ENCODE data around the gene JUP.

JUP gene

DNA sequence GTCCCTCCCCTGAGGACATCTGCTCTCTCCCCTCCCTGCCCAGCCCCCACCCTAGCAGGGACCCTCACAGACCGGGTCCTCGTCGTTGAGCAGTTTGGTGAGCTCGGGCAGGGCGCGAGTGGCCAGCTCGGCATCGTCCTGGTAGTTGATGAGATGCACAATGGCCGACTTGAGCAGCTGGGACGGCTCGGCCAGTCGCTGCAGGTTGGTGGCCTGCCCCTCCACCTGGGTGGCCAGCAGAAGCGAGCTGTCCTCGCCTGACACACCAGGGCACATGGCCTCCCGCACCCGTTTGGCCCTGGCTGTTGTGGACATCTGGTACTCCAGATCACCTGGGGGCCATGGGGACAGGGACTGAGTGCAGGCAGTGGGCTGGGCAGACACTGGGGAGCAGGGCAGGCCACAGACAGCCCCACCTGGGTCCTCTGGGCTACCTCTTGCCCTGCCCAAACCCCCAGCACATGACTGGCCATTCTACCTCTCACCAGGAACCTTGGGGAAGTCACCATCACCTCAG is 17.1 kb downstream of the JUP start:
- Histone ChIP-seq H3K36me3 (ENCODE audit: control insufficient read depth, insufficient read depth, low read length) (peaks cover 31% of the 10 kb centered on the region), H3K27me3 (ENCODE audit: control insufficient read depth, insufficient read depth, low read length) (no peaks in the 10 kb centered on the region), H3K4me1 (ENCODE audit: control insufficient read depth, insufficient read depth, low read length) (peaks cover 15% of the 10 kb centered on the region), H3K9me3 (ENCODE audit: control insufficient read depth, insufficient read depth, low read length) (no peaks in the 10 kb centered on the region), H3K4me3 (ENCODE audit: low read length) (no peak overlapping the region), H3K27ac (ENCODE audit: low read length) (no peak overlapping the region)
- no CpG with 5 or more reads among the region's 16 CpGs for WGBS (ENCODE audit: insufficient coverage, insufficient read length)
- no peak for DNase-seq (ENCODE audit: low read depth, low spot score)

DNA sequence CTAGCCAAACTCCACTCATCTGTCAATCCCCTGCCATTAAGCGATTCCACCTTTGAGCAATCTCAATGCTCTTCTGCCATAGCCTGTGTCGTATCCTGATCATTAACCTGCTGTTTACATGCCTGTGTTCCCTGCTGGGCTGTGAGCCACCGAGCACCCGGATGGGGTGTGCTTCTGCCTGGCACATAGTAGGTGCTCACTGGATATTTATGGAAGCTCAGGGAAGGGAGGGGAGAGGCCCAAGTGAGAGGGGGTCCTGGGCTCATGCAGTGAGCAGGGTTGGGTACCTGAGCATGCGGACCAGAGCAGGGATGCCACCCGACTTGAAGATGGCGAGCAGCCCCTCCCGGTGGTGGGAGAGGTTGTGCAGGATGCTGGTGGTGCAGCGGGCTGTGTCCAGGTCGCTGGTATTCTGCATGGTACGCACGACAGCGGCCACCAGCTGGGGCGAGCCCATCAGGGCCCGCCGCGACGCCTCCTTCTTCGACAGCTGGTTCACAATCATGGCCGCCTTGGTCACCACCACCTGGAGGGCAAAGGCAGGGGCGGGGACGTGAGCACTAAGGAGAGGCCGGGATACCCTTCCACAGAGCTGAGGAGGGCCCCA is 17.7 kb downstream of the JUP start:
- WGBS (ENCODE audit: insufficient coverage, insufficient read length): no CpG with 5 or more reads among the region's 23 CpGs

GRCh38 chr17:41767324-41768042 is 19.0 kb downstream of the JUP start:
- no CpG with 5 or more reads among the region's 18 CpGs for WGBS (ENCODE audit: insufficient coverage, insufficient read length)
- Histone ChIP-seq H3K9me3 (ENCODE audit: control insufficient read depth, insufficient read depth, low read length) (no peaks in the 10 kb centered on the region), H3K27me3 (ENCODE audit: control insufficient read depth, insufficient read depth, low read length) (no peaks in the 10 kb centered on the region), H3K4me3 (ENCODE audit: low read length) (no peak overlapping the region), H3K36me3 (ENCODE audit: control insufficient read depth, insufficient read depth, low read length) (peaks cover 46% of the 10 kb centered on the region), H3K27ac (ENCODE audit: low read length) (no peak overlapping the region), H3K4me1 (ENCODE audit: control insufficient read depth, insufficient read depth, low read length) (peaks cover 5% of the 10 kb centered on the region)
- no peak for DNase-seq (ENCODE audit: low read depth, low spot score)

More for the DNA sequence above, 17.7 kb downstream of the JUP start:
- no peak for DNase-seq (ENCODE audit: low read depth, low spot score)
- Histone ChIP-seq H3K27ac (ENCODE audit: low read length) (no peak overlapping the region), H3K36me3 (ENCODE audit: control insufficient read depth, insufficient read depth, low read length) (peaks cover 34% of the 10 kb centered on the region), H3K4me1 (ENCODE audit: control insufficient read depth, insufficient read depth, low read length) (peaks cover 14% of the 10 kb centered on the region), H3K4me3 (ENCODE audit: low read length) (no peak overlapping the region), H3K27me3 (ENCODE audit: control insufficient read depth, insufficient read depth, low read length) (no peaks in the 10 kb centered on the region), H3K9me3 (ENCODE audit: control insufficient read depth, insufficient read depth, low read length) (no peaks in the 10 kb centered on the region)

DNA sequence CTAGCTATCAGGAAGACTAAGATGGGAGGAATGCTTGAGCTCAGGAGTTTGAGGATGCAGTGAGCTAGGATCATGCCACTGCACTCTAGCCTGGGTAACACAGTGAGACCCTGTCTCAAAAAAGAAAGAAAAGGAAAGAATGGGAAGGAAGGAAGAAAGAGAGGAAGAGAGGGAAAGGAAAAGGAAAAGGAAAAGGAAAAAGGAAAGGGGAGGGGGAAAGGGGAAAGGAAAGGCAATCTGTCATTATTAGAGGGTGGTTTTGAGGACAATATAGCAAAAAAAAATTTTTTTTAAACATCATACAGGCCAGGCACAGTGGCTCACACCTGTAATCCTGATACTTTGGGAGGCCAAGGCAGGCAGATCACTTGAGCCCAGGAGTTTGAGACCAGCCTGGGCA is 20.4 kb downstream of the JUP start:
- Histone ChIP-seq H3K4me1 (ENCODE audit: control insufficient read depth, insufficient read depth, low read length) (no peaks in the 10 kb centered on the region), H3K27ac (ENCODE audit: low read length) (no peak overlapping the region), H3K4me3 (ENCODE audit: low read length) (no peak overlapping the region), H3K27me3 (ENCODE audit: control insufficient read depth, insufficient read depth, low read length) (no peaks in the 10 kb centered on the region), H3K9me3 (ENCODE audit: control insufficient read depth, insufficient read depth, low read length) (no peaks in the 10 kb centered on the region), H3K36me3 (ENCODE audit: control insufficient read depth, insufficient read depth, low read length) (peaks cover 48% of the 10 kb centered on the region)
- DNase-seq (ENCODE audit: low read depth, low spot score): no peak

DNA sequence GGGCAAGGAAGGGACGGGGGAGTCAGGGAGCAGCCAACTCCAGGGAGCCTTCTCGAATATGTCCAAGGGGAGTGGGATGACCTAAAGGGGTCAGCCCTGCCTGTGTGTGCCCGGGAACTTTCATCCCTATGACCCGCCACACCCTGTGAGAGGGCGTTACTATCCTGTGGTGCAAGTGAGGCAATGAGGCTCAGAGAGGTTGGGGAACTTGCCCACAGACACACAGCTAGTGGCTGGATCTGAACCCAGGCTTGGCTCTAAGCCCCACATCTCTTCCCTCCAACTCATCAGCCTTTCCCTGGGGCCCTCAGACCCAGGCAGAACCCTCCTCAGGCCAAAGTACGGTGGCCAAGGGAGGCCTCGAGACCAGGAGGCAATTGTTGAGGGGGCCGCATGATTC is 23.2 kb downstream of the JUP start:
- H3K9me3 ChIP-seq (ENCODE audit: control insufficient read depth, insufficient read depth, low read length): no peaks in the 10 kb centered on the region
- H3K4me1 ChIP-seq (ENCODE audit: control insufficient read depth, insufficient read depth, low read length): no peaks in the 10 kb centered on the region
- H3K36me3 ChIP-seq (ENCODE audit: control insufficient read depth, insufficient read depth, low read length): peaks cover 47% of the 10 kb centered on the region
- H3K4me3 ChIP-seq (ENCODE audit: low read length): no peak overlapping the region
- no peak overlapping the region for H3K27ac ChIP-seq (ENCODE audit: low read length)
- H3K27me3 ChIP-seq (ENCODE audit: control insufficient read depth, insufficient read depth, low read length): no peaks in the 10 kb centered on the region
- DNase-seq (ENCODE audit: low read depth, low spot score): no peak
- WGBS (ENCODE audit: insufficient coverage, insufficient read length): no CpG with 5 or more reads among the region's 8 CpGs

DNA sequence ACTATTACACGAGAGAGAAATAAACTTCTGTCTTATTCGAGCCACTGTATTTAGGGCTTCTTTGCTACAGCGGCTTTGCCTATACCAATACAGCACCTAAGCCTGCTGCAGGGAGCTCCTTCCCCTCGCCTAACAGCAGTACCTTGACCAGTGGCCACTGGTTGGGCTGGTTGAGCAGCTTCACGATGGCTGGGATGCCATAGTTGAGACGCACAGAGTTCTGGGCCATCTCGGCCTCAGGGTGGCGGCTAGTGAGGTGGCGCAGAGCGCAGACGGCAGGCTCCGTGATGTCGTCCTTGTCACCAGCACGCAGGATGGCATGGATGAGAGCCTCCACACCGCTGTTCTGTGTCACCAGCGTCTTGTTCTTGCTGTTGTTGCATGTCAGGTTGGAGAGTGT is 23.7 kb downstream of the JUP start:
- no CpG with 5 or more reads among the region's 16 CpGs for WGBS (ENCODE audit: insufficient coverage, insufficient read length)
- H3K36me3 ChIP-seq (ENCODE audit: control insufficient read depth, insufficient read depth, low read length): peaks cover 49% of the 10 kb centered on the region
- DNase-seq (ENCODE audit: low read depth, low spot score): no peak

DNA sequence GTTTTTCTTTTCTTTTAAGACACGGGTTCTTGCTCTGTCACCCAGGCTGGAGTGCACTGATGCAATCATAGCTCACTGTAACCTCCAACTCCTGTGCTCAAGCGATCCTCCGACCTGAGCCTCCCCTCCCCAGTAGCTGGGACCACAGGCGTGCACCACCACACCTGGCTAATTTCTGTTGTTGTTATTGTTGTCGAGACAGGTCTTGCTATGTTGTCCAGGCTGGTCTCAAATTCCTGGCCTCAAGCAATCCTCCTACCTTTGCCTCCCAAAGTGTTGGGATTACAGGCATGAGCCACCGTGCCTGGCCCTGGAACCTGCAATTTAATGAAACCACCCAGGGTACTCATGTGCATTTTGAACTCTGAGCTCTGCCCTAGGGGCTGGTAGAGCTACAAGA is 24.1 kb downstream of the JUP start:
- Histone ChIP-seq H3K27ac (ENCODE audit: low read length) (no peak overlapping the region), H3K4me3 (ENCODE audit: low read length) (no peak overlapping the region), H3K27me3 (ENCODE audit: control insufficient read depth, insufficient read depth, low read length) (no peaks in the 10 kb centered on the region), H3K9me3 (ENCODE audit: control insufficient read depth, insufficient read depth, low read length) (no peaks in the 10 kb centered on the region), H3K36me3 (ENCODE audit: control insufficient read depth, insufficient read depth, low read length) (peaks cover 48% of the 10 kb centered on the region), H3K4me1 (ENCODE audit: control insufficient read depth, insufficient read depth, low read length) (no peaks in the 10 kb centered on the region)
- WGBS (ENCODE audit: insufficient coverage, insufficient read length): no CpG with 5 or more reads among the region's 6 CpGs
- no peak for DNase-seq (ENCODE audit: low read depth, low spot score)

More for the DNA sequence above, 23.7 kb downstream of the JUP start:
- H3K4me1 ChIP-seq (ENCODE audit: control insufficient read depth, insufficient read depth, low read length): no peaks in the 10 kb centered on the region
- no peaks in the 10 kb centered on the region for H3K27me3 ChIP-seq (ENCODE audit: control insufficient read depth, insufficient read depth, low read length)
- H3K27ac ChIP-seq (ENCODE audit: low read length): no peak overlapping the region
- no peaks in the 10 kb centered on the region for H3K9me3 ChIP-seq (ENCODE audit: control insufficient read depth, insufficient read depth, low read length)
- H3K4me3 ChIP-seq (ENCODE audit: low read length): no peak overlapping the region

- Histone ChIP-seq H3K36me3 (ENCODE audit: control insufficient read depth, insufficient read depth, low read length) (peaks cover 50% of the 10 kb centered on the region), H3K27me3 (ENCODE audit: control insufficient read depth, insufficient read depth, low read length) (no peaks in the 10 kb centered on the region), H3K4me1 (ENCODE audit: control insufficient read depth, insufficient read depth, low read length) (no peaks in the 10 kb centered on the region), H3K4me3 (ENCODE audit: low read length) (no peak overlapping the region), H3K27ac (ENCODE audit: low read length) (no peak overlapping the region), H3K9me3 (ENCODE audit: control insufficient read depth, insufficient read depth, low read length) (no peaks in the 10 kb centered on the region)
- WGBS (ENCODE audit: insufficient coverage, insufficient read length): no CpG with 5 or more reads among the region's 6 CpGs
- no peak for DNase-seq (ENCODE audit: low read depth, low spot score)
These were observed 25.6 kb downstream of the JUP start for GRCh38 chr17:41760878-41761277.

DNA sequence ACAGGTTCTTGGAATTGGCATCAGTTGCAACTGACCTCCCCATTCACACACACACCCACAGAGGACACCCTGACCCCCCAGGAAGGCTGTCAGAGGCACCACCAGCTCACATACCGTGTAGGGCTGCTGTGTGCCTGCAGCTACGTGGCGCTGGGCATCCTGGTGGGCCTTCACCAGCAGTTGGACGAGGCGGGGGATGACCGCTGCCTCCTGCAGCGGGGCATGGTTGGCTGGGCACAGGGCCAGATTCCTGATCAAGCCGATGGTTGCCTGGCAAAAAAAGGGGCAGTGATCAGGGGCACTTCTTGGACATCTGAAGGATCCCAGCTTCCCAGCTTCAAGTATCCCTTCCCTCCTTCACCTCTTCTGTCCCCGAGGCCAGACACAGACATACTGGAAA is 27.9 kb downstream of the JUP start:
- DNase-seq (ENCODE audit: low read depth, low spot score): no peak
- Histone ChIP-seq H3K9me3 (ENCODE audit: control insufficient read depth, insufficient read depth, low read length) (no peaks in the 10 kb centered on the region), H3K4me3 (ENCODE audit: low read length) (no peak overlapping the region), H3K27ac (ENCODE audit: low read length) (no peak overlapping the region), H3K4me1 (ENCODE audit: control insufficient read depth, insufficient read depth, low read length) (no peaks in the 10 kb centered on the region), H3K36me3 (ENCODE audit: control insufficient read depth, insufficient read depth, low read length) (peaks cover 47% of the 10 kb centered on the region), H3K27me3 (ENCODE audit: control insufficient read depth, insufficient read depth, low read length) (no peaks in the 10 kb centered on the region)
- WGBS (ENCODE audit: insufficient coverage, insufficient read length): no CpG with 5 or more reads among the region's 9 CpGs

GRCh38 chr17:41754066-41754465 is 32.4 kb downstream of the JUP start:
- no peak overlapping the region for H3K27ac ChIP-seq (ENCODE audit: low read length)
- H3K27me3 ChIP-seq (ENCODE audit: control insufficient read depth, insufficient read depth, low read length): no peaks in the 10 kb centered on the region
- H3K36me3 ChIP-seq (ENCODE audit: control insufficient read depth, insufficient read depth, low read length): peaks cover 22% of the 10 kb centered on the region
- H3K9me3 ChIP-seq (ENCODE audit: control insufficient read depth, insufficient read depth, low read length): no peaks in the 10 kb centered on the region
- WGBS (ENCODE audit: insufficient coverage, insufficient read length): no CpG with 5 or more reads among the region's 12 CpGs
- H3K4me3 ChIP-seq (ENCODE audit: low read length): no peak overlapping the region
- H3K4me1 ChIP-seq (ENCODE audit: control insufficient read depth, insufficient read depth, low read length): no peaks in the 10 kb centered on the region
- no peak for DNase-seq (ENCODE audit: low read depth, low spot score)

DNA sequence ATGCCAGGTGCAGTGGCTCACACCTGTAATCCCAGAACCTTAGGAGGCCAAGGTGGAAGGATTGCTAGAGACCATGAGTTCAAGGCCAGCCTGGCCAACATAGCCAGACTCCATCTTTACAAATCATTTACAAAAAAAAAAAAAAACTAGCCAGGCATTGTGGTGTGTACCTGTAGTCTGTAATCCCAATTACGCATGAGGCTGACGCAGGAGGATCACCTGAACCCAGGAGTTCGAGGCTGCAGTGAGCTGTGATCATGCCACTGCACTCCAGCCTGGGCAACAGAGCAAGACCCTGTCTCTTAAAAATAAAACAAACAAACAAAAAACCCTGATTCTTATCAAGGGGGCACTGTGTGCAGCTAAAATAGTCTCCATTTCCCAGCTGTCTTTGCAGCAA is 35.2 kb downstream of the JUP start:
- no peak overlapping the region for H3K27ac ChIP-seq (ENCODE audit: low read length)
- no peak for DNase-seq (ENCODE audit: low read depth, low spot score)
- peaks cover 2% of the 10 kb centered on the region; the same call in 1 of the 2 replicates for H3K4me1 ChIP-seq (ENCODE audit: control insufficient read depth, insufficient read depth, low read length)
- no peaks in the 10 kb centered on the region for H3K9me3 ChIP-seq (ENCODE audit: control insufficient read depth, insufficient read depth, low read length)
- WGBS (ENCODE audit: insufficient coverage, insufficient read length): no CpG with 5 or more reads among the region's 3 CpGs
- H3K4me3 ChIP-seq (ENCODE audit: low read length): no peak overlapping the region
- no peaks in the 10 kb centered on the region for H3K27me3 ChIP-seq (ENCODE audit: control insufficient read depth, insufficient read depth, low read length)
- H3K36me3 ChIP-seq (ENCODE audit: control insufficient read depth, insufficient read depth, low read length): peaks cover 7% of the 10 kb centered on the region; the same call in 1 of the 2 replicates
